ENCODE measurements around the gene SP3. TPM values are rescaled to one million over a fixed set of nuclear protein-coding genes. Genes with fewer than 3 reads are reported as not detected.

SP3 gene
- polyA plus RNA-seq, 4 donors = 100 to 135 (median 126) TPM

DNA sequence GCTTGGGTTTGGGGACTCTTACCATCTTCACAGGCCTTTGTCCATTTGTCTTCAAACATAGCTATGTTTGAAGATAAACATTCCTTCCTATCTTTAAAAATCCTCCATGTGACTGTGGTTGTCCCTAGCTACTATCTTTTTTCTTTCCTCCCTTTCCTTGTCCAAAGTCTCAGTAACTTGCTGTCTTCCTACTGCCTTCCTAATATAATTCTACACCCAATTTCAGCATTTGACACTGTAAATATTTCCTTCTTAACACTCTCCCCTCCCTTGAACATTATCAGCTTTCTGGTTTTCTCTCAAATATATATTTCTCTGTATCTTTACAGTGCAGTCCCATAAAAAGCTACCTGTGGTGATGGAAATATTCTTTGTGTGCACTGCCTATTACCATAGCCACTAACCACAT is 5.3 kb upstream of the SP3 start:
- no peak for DNase-seq (ENCODE audit: low read depth in 4 of 4, low spot score in 3 of 4)

GRCh38 chr2:173969886-173970285 is 4.7 kb upstream of the SP3 start:
- no peak for DNase-seq (ENCODE audit: low read depth in 4 of 4, low spot score in 3 of 4)

DNA sequence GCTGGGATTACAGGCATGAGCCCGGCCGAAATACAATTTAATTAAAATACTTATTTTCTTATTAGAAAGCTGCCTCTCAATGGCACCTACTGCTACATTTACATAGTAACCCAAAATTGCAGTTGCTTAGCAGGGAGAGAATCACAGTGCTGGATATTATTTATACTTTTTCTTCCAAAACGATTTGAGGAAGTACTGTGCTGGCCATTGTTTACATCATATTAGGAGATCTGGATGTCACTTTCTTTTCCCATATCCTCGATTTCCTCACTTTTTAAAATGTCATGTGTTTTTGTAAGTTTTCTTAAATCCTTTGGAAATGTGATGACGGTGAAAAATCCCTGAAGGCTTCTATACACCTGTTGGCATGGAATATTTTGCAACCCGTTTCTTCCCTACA is 3.4 kb upstream of the SP3 start:
- DNase-seq (ENCODE audit: low read depth in 4 of 4, low spot score in 3 of 4) = no peak

DNA sequence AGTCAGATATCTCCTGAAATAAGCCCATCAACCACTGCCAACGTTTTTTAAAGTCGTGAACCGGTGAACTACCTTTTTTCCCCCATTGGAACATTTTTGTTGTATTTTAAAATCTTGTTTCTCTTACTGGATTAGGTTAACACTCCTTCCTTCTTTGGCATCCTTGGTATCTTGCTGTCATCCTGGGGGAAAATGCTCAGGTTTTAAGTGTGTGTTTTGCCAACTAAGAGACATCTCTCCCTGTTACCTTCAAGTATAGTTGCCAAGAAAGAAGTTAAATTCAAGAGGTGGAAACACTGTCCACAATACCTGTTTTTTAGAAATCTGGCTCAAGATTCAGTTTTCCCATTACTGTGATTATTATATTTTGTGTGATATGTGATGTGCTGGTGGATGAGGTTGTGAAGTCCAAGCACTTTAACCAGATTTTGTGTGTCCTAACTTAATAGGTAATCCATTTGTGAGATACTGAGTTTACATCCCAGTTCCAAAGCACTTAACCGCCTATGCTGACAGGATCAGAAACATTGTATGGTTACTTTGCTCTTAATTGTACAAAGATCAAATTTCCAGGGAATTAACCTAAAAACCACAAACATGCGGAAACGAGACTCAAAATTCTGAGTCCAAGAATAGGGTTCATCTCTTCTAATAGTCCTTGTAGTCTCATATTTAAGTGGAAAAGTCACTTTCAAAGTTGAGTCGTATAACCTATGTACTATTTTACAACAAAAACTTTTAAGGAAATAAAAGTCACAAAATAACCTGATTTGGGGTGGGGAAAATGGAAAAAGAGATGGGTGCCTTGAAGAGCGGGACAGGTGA is 1.3 kb upstream of the SP3 start:
- no peak for DNase-seq (ENCODE audit: low read depth in 4 of 4, low spot score in 3 of 4)

GRCh38 chr2:173964565-173965371 is 405 bp downstream of the SP3 start:
- DNase-seq (ENCODE audit: low read depth in 4 of 4, low spot score in 3 of 4) = peak in 3 of 4 donors; percentile 65 to 70 (median 68)

DNA sequence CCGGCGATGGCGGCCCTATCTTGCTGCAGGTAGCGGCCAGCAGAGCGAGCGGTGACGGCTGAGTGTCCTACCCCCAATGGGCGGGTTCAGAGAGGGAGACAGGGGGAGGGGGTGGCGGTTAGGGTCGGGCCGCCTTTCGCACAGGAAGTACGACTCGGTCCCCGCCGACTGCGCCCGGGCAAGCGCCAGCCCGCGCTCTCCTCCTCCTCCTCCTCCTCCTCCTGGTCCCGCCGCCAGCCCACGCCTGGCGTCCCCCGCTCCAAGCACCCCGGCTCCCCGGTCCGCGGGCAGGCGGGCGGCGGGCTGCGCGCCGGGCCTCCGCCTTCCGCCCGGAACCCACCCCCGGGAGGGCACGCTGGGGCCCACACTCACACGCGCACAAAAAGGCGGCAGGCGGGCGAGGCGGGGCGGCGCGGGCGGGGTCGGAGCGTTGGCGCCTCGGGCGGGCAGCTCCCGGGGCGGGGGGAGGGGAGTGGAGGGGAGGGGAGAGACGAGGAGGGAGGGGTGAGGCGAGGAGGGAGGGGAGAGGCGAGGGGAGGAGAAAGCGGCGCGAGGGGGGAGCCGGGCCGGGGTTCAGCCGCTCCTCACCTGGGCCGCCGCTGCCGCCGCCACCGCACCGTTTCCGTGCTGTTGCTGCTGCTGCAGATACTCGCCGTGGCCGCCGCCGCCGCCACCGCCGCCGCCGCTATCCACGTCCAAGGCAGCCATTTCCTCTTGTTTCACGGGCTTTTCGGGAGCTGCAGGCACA is 1.2 kb downstream of the SP3 start:
- peak; percentile 68 to 81 (median 75) for DNase-seq (ENCODE audit: low read depth in 4 of 4, low spot score in 3 of 4)

DNA sequence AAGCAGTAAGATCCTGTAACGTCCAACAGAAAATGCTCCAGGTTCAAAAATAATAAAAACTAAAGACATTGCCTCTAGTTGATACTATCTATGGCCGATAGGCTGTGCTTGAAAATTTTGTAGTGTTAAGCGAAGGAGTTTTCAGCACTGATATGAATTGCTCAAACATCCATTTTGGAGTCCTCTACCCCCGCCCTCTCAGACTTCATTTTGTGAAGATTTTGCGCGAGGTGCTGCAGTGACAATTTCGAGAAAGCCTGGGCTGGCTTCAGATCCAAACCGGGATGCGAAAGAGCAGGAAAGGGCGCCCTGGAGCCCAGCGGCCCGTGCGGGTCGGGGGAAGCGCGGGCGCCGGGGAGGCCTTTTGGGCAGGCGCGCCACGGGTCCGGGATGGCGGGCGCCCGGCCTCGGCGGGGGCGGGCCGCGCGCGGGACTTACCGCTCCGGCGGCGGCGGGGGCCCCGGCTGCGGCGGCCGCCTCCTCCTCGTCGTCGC is 1.8 kb downstream of the SP3 start:
- peak in 2 of 4 donors; percentile 52 for DNase-seq (ENCODE audit: low read depth in 4 of 4, low spot score in 3 of 4)

GRCh38 chr2:173962583-173963110 is 2.5 kb downstream of the SP3 start:
- DNase-seq (ENCODE audit: low read depth in 4 of 4, low spot score in 3 of 4) = no peak

GRCh38 chr2:173962031-173962430 is 3.1 kb downstream of the SP3 start:
- DNase-seq (ENCODE audit: low read depth in 4 of 4, low spot score in 3 of 4) = no peak

- no peak for DNase-seq (ENCODE audit: low read depth in 4 of 4, low spot score in 3 of 4)
These were observed 3.8 kb downstream of the SP3 start for GRCh38 chr2:173961346-173961705.

DNA sequence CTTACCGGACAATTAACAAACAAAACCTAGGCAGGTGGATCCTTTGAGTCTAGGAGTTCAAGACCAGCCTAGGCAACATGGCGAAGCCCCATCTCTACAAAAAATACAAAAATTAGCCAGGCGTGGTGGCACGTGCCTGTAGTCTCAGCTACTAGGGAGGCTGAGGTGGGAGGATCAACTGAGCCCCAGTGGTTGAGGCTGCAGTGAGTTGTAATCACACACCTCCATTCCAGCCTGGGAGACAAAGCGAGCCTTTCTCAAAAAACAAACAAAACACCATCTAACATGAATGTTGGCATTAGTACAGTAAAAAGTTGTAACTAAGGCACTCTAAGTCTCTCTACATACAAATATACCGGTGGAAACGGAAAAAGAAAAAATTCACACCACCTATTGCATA is 5.3 kb downstream of the SP3 start:
- no peak for DNase-seq (ENCODE audit: low read depth in 4 of 4, low spot score in 3 of 4)

DNA sequence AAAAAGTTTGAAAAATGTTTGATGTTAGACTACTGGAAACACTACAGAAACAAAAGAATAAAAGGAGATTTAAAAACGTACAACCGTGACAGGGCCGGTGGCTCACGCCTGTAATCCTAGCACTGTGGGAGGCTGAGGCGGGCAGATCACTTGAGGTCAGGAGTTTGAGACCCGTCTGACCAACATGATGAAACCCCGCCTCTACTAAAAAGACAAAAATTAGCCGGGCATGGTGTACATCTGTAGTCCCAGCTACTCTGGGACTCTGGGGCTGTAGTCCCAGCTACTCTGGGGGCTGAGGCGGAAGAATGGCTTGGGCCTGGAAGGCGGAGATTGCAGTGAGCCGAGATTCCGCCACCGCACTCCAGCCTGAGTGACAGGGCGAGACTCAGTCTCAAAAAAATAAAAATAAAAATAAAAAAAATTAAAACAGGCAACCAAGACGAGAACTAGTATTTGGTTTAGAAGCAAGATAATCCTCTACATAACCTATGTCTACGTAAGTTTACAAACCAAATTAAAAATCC is 5.8 kb downstream of the SP3 start:
- no peak for DNase-seq (ENCODE audit: low read depth in 4 of 4, low spot score in 3 of 4)

GRCh38 chr2:173958198-173958846 is 6.9 kb downstream of the SP3 start:
- no peak for DNase-seq (ENCODE audit: low read depth in 4 of 4, low spot score in 3 of 4)

GRCh38 chr2:173957517-173957916 is 7.7 kb downstream of the SP3 start:
- DNase-seq (ENCODE audit: low read depth in 4 of 4, low spot score in 3 of 4) = no peak

DNA sequence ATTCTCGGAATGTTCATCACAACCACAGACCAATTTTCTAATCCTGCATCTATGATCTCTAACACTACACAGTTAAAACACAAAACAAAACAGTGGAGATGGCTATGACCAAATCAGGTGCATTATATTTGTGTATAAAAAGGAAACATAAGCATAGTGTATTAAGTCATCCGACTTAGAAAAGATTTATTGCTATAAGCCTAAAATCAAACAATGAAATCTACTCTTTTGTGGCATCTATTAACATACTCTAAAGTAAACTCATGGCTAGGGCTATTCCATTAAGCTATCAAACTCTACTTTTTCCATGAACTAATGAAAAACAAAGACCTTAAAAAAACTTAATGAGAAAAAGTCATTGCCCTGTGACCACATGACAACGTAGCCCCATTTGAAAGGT is 8.7 kb downstream of the SP3 start:
- DNase-seq (ENCODE audit: low read depth in 4 of 4, low spot score in 3 of 4) = no peak

DNA sequence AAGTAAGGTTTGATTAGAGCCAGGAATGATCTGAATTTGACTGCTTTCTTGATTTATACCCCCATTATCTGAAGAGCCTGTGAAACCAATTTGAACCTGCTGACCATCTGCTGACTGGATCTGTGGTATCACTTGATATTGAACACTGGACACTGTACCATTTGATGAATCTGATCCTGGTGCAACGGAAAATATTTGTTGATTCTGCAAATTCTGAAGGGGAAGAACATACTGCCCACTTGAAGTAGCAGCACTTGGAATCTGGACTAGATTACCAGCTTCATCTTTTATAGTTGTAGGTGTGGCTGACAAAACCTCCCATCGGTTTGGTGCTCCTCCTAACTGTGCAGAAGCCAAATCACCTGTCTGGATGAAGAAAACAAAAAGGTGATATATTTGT is 9.3 kb downstream of the SP3 start:
- no peak for DNase-seq (ENCODE audit: low read depth in 4 of 4, low spot score in 3 of 4)

DNA sequence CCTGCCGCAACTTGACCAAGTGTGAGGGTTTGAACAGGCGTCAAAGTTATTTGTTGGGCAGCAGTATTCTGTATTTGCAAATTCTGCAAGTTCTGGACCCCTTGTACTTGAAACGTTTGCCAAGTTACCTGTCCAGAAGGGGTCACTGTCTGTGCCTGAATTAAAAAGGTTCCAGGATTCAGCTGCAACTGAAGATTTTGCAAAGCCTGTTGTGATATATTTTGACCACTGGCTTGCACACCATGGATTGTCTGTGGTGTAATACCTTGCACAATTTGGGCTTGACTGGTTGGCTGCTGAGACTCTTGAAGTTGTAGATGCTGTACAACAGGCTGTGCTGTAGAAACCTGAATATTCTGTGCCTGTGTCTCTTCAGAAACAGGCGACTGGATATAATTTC is 10.2 kb downstream of the SP3 start:
- DNase-seq (ENCODE audit: low read depth in 4 of 4, low spot score in 3 of 4) = no peak

DNA sequence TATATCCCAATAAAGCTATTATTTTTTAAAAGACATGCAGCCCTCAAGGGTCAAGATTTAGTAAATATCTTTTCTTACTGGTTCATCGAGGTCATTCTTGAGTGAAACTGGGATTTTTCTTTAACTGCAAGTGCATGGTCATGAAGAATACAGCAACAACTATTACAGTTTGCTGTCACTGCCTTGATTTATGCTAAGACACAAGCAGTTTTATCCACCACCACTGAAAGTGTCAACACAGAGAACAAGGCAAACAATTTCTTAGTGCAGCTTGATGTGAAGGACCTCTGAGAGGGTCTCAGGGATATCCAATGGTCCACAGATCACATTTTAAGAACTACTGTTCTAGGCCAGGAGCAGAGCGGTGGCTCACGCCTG is 12.1 kb downstream of the SP3 start:
- no peak for DNase-seq (ENCODE audit: low read depth in 4 of 4, low spot score in 3 of 4)

- DNase-seq (ENCODE audit: low read depth in 4 of 4, low spot score in 3 of 4) = no peak
These were observed 12.7 kb downstream of the SP3 start for GRCh38 chr2:173952267-173953046.
